NCI-H1694 treated with DMSO at 0.1 percent for 48 hours (cell line): ENCODE measurements around the gene PPP1R10.

Experiments used
- DNase-seq: peaks from one replicate; lab custom pipeline; 2025; lab: John Stamatoyannopoulos, UW

The PPP1R10 gene

GRCh38 chr6:30619561-30619960 is 2.5 kb upstream of the PPP1R10 start:
- DNase-seq: no peak

- no peak for DNase-seq
These were observed 1.3 kb upstream of the PPP1R10 start for GRCh38 chr6:30618270-30618797.

GRCh38 chr6:30617565-30618269 is 674 bp upstream of the PPP1R10 start, which contains the start of gene MRPS18B:
TSS of gene MRPS18B (plus strand) at chr6:30617840. CDS start at chr6:30617866, 26 bp downstream.
- peak; percentile 97 for DNase-seq

- peak; percentile 38 for DNase-seq
These were observed 859 bp downstream of the PPP1R10 start for GRCh38 chr6:30615958-30616810.

GRCh38 chr6:30615219-30615957 is 1.7 kb downstream of the PPP1R10 start:
- DNase-seq: peak; percentile 83

DNA sequence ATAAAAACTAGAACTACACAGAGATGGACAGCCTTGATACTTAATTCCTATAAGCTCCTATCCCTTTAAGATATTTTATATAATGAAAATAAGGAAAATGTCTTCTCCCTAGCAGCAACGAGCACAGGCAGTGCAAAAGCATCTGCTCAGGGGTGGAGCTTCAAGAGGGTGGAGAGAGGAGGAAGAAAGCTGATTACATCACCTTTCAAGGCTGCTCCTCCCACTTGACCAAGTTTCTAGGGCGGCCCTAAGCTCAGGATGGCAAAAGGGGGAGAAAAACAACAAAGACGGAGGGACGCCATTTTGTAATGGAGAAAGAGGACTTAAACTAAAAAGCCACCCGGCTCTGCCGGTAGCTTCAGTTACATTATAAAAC is 2.2 kb downstream of the PPP1R10 start:
- DNase-seq: peak; percentile 96

DNA sequence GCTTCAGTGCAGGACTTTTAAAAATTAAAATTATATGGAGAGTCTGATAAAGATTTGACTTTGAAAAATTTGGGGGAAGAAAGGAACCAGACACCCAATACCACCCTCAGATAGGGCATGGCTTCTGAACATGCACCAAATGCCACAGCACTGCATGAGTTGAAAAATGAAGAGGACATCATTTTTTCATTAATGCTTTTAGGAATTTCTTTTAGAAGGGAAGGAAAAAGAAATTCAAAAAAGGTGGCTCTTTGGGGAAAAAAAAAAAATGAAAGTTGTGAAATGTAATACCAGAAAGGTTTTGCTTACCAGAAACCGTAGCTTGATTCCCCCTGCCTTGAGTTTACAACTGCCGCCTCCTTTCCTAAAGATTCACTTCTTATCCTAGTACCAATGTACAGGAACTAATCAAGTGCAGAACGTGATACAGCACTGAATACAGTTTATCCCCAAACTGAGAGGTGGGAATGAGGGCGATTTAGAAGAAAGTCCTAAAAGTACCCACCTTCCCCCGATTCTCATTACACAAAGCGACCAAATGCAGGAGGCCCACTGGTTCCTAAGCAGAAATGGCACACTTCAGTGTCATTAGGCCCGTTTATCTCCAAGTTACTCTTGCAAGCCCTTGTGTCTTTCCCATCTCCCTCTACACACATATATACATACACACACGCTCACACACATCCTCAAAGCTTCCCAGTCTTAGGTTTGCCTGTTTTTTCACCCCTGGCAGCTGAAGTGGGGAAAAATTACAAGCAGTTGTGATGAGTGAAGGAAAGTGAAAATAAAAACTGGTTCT is 2.8 kb downstream of the PPP1R10 start:
- no peak for DNase-seq

- no peak for DNase-seq
These were observed 3.6 kb downstream of the PPP1R10 start for GRCh38 chr6:30613251-30614043.

GRCh38 chr6:30612687-30613248 is 4.3 kb downstream of the PPP1R10 start:
- DNase-seq: no peak

- DNase-seq: no peak
These were observed 4.8 kb downstream of the PPP1R10 start for GRCh38 chr6:30612213-30612612.

DNA sequence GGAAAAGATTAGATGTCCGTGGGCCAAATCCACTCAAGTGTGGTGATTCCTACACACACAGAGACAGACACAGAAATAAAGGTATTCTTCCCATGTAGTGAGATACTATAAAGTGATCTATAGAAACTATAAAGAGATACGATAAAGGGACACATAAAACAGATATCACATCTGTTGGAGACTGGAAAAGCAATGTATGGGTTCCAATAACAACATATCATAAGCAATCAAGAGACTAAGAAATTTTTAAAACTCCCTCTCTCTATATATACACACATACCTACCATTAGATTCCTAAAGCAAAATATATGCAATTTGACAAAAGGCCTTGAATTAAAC is 5.2 kb downstream of the PPP1R10 start:
- DNase-seq: no peak

- no peak for DNase-seq
These were observed 5.7 kb downstream of the PPP1R10 start for GRCh38 chr6:30611150-30611855.

DNA sequence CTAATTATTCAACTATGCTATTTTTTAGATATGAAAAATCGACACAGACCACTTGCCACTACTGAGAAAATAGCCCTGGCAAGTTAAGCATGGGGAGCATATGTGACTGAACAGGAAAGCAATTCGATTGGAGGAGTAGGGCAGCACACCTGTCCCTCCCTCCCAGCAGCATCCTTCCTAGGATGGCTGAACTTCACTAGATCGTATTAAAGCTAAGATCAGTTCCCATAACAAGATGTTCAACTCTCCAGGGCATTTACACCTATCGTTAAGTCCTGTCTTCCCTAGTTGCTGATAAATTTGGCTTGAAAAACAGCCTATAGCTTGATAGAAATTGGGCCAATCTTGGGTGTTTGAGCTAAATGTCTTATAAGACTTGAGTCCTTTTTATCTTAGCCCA is 7.0 kb downstream of the PPP1R10 start:
- no peak for DNase-seq

- no peak for DNase-seq
These were observed 13.1 kb downstream of the PPP1R10 start for GRCh38 chr6:30603961-30604360.

DNA sequence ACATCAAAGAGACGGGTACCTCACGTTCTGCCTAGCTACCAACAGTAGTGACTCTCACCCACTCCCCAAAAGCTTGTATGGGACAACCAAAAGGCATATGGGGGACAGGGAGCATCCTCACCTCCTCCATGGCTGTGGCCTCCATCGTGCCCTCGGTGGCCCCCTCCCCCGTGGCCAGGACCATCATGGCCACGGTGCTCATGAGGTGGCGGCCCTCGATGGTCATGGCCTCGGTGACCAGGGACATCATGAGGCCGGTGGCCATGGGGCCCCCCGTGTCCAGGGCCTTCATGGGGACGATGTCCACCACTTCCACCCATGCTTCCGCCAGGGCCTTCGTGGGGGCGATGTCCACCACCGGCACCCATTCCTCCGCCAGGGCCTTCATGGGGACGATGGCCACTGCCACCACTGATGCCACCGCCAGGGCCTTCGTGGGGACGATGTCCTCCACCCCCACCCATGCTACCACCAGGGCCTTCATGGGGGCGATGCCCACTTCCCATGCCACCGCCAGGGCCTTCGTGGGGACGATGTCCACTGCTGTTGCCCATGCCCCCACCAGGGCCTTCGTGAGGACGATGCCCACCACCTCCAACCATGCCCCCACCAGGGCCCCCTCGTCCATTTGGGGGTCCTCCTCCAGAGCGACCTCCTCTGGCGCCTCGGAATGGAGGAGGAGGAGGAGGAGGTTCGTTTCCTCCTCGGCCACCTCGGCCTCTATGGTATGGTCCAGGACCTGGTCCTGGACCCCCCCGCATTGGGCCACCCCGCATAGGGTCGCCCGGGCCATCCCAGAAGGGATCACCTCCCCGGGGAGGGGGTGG is 15.0 kb downstream of the PPP1R10 start:
- no peak for DNase-seq

DNA sequence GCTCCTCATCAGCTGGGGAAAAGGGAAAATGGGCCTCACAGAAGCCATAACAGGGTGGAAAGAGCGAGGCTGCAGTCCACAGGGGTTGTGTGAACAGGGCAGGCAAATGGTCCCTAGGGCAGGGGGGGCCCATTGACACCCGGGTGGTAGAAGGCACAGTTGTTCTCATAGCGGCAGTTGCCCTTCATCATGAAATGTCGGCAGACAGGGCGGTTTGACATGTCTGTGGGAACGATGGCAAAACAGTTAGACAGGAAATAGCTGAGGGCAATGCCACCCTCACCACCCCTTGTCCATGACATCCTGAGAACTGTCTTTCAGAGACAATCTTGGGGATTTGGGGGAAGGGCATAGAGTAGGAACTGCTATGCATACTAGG is 15.6 kb downstream of the PPP1R10 start:
- no peak for DNase-seq

GRCh38 chr6:30600451-30600961 is 16.5 kb downstream of the PPP1R10 start:
- no peak for DNase-seq

DNA sequence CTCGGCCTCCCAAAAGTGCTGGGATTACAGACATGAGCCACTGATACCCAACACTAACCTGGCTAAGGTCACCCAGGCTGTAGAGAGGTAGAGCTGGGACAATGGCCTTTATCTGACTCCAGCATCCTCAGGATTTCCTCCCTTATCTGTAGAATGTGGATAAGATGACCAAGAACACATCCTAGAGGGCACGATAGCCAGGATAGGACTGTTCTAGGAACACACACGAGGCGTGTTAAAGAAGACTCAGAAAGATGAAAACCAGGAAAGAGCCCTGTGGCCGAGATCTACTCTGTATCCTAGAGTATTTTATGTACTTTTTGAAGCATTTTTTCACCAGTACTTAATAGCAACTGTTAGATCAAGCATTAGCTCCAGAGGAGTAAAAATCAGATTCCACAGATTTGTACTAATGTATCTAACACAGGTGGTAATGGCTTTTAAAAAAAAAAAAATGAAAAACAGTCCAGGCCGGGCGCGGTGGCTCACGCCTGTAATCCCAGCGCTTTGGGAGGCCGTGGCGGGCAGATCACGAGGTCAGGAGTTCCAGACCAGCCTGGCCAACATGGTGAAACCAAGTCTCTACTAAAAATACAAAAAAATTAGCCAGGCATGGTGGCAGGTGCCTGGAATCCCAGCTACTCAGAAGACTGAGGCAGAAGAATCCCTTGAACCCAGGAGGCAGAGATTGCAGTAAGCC is 17.3 kb downstream of the PPP1R10 start:
- DNase-seq: no peak
